SIG-M5 (cell line): Measurements from ENCODE around the gene ANKH.

ENCODE experiments used
- DNase-seq: peaks from one replicate; lab custom pipeline; 2025; lab: John Stamatoyannopoulos, UW

Gene ANKH

DNA sequence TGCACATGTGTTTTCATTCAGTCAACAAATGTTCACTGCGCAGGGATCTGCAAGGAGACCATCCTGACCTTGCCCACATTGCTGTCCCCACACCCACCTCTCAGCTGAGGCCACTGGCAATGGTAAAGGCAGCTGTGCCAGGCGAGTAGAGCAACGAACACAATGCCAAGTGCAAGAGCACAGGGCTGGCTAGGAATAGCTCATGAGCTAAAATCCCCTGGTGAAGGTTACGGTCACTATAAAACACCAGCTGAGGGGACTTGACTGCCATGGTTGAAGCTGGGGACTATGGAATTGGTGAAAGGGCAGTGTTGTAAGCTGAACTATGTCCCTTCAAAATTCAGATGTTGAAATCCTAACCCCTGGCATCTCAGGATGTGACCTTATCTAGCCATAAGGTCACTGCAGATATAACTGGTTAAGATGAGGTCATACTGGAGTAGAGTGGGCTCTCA, 111.0 kb downstream of the ANKH start:
- no peak for DNase-seq

- DNase-seq: no peak
Measured at GRCh38 chr5:14759744-14760547, 111.6 kb downstream of the ANKH start.

DNA sequence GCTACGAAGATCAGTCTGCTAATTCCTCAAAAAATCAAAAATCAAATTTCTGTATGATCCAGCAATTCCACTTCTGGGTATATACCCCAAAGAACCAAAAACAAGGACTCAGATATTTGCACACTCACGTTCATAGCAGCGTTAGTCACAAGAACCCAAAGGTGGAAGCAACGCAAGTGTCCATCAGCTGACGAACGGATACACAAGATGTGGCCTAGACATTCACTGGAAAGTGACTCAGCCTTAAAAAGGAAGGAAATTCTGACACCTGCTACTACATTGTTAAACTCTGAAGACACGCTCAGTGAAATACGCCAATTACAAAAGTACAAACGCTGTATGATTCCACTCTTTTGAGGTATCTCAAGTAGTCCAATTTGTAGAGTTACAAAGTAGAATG, 113.7 kb downstream of the ANKH start:
- no peak for DNase-seq

DNA sequence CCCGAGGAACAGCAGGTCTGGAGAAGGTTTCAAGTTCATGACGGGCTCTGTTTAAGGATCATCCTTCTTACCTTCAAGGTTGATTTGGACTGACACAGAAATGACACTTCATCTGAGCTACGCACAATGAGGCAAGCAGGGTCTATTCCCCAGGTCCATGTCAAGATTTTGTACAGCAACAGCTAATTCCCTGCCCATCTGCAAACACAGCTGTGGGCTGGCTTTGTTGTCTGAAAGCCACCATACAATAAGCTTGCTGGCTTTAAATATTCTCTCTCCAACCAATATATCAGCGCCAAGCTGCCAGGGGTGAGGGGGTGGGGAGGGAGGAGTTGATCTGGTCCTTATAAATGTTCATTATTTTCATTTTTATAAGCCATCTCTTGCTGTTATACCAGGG, 115.1 kb downstream of the ANKH start:
- no peak for DNase-seq

DNA sequence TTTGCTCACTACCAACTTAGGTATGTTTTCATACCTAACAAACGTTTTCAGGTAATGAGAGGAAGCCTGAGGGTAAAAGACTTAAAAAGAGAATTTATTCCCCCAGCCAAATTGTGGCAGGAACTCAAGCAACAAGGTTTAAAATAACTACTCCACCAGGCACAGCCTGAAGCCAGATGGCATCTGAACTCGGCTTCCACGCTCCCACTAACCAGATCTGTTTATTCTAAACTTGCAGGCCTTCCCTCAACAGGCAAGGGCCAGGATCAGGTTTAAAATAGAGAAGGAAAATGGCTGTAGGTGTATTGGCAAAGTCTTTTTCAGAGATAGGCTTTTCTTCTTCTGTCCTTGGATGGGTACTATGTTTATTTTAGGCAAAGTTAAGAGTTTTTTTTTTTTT, 117.6 kb downstream of the ANKH start:
- no peak for DNase-seq

GRCh38 chr5:14753292-14753691, 118.3 kb downstream of the ANKH start:
- DNase-seq: no peak

- no peak for DNase-seq
Measured at GRCh38 chr5:14752497-14753071, 119.0 kb downstream of the ANKH start.

DNA sequence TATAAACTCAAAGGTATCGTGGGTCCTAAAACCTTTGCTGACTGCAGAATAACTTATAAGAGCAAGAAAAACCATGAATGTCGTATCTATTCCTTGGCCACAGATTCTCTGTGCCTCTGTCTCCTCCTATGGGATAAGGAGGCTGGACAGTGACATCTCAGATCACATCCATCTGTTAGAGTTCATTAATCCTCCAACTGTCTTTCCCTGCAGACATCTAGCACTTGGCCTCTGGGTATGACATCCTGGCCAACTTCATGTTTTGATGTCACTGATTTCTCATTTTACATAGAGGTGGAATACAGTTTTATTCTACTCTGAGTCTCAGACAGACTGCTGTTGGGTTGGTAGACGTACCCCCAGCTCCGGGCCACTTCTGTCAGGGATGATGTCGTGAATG, 120.9 kb downstream of the ANKH start:
- no peak for DNase-seq

DNA sequence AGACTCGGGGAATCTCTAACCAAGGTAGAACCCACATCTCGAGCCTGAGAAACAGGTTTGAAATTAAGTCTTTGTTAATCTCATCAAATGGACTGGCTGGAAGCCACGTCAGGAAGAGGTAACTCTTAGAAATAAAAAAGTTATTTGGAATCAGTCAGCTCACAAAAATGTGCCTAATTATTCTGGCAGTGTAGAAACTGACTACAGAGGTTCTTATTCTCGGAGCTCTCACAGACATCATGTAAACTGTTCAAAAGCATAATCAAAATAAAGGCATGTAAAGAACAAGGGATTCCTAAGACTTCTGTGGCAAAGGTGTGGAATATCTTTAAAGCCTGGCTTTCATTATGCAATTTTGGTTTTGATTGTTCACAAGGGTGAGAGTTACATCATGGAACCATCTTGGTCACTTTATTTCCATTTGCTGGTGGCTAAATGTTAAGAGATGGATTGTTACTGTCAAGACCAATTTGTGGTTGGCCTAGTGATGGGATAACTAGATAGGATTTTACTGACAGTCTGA, 121.9 kb downstream of the ANKH start:
- no peak for DNase-seq

DNA sequence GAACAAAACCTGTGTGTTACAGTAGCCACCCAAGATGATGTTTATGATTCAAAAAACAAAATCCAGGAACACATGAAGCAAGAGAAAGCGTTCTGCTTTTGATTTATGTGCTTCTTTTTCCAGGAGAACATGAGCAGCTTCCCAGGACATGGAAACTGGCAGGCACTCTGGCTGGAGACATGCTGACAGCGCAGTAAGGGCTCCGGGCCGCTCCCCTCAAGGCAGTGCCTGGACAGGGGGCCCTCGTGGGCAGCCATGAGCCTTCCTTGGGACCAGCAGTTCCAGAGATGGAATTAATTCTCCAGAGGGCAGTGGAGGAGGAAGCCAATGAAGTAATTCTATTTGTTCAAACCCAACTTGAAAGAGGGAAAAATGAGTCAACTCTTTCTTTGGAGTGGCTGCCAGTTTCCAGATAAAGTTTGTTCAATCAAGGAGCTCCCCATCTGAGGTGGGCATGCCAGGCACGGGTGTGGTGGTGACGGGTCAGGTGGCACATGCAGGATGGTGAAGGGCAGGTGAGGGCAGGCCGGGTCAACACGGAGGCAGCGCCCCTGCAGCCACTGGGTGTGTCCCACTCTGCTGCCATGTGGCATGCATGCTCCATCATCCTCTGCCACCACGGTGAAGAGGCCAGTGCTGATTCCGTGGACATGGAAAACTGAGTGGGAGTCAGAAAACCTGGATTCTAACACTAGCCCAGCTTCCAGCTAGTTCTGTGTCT, 123.2 kb downstream of the ANKH start:
- no peak for DNase-seq

DNA sequence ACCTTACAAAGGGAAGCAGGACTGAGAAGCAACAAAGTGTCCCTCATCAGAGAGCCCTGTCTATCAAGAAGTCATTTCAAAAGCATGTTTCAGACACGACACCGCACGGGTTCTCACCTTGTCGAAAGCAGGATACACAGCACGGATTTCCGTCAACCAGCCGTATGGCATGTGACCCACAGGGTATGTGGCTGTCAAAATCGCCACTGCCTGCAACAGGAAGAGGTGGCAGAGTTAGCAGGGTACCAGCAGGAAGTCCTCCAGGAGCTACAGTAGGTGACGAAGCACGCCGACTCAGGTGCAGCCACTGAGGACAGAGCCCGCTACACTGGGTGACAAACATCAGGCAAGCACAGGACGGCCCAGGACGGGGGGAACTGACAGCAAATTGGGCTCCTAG, 125.8 kb downstream of the ANKH start:
- DNase-seq: no peak

- DNase-seq: no peak
Measured at GRCh38 chr5:14745188-14745563, 126.4 kb downstream of the ANKH start.

- DNase-seq: no peak
Measured at GRCh38 chr5:14744296-14745187, 127.0 kb downstream of the ANKH start.

DNA sequence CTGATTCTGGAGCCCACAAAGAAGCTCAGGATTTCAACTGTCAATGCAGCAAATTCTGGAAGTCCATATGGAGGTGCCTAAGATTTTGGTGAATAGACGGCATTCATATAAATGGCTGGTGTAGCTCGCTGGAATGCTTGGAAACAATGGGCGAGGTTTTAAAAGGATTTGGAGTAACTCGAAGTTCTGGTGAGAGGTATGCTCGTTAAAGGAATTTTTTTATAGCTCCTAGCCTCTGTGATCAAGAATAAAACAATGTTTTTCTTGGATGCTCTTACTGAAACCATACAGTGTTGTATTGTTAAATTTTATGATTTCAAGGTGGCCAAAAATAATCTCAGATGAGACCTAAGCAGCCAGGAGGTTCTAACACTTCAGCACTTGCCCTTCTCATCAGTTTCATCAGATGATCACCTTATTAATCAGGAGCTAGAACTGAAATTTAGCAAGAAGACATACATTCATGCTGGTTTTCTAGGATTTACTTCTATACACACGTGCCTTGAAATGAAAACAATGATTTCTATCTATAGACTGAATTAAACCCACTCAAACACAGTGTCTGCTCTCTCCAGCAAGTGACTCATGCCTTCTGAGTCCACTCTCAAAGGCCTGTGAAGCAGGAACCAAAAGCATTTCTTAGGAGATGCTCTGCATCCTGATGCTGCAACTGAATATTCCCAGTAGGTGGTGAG, 127.8 kb downstream of the ANKH start:
- no peak for DNase-seq

DNA sequence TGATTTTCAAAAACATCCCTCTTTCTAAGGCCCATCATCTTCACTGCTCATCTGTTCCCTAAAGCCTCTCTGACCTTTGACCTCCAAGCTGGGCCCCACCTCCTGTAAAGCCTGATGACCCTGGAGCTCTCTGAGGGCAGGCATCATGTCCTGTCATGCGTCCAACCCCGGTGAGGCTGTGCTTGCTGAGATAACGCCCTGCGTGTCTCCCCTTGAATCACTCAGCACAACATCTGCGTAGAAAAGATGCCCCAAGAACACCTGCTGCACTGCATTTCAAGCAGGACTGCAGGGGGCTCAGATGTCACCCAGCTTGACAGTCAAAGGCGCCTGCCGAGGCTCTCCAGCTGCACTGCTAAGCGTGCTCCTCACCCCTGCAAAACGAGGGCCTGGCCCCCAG, 129.1 kb downstream of the ANKH start:
- no peak for DNase-seq

DNA sequence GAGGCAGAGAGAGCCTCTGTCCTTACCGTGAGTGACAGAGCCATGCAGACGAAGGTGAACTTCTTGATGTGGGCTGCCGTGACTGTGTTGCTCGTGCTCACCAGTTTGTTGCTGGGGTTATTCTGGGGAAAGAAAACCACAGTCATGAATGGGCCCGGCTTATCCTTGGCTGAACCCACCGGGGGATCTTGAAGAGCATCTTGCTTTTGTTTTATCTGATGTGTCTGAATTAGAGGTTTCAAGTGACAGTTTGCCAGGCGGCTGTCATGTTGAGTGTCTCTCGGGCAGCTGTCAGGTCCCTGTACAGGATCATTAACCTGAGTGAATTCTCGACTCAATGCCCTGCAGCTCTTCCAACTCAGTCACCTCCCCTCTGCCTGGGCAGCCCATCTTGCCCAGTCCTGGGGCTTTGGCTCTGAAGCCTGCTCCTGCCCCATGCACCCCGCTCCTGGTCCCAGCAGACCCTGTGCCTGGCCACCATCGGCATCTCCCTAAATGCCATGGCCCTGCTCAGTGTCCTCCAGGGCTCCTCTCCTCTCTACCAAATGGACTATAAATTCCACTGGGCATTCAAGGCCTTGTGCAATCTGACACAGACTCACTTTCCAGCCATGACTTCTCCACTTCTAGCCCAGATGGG, 129.7 kb downstream of the ANKH start:
- DNase-seq: no peak

- no peak for DNase-seq
Measured at GRCh38 chr5:14741131-14741530, 130.4 kb downstream of the ANKH start.

- no peak for DNase-seq
Measured at GRCh38 chr5:14739981-14740380, 131.6 kb downstream of the ANKH start.

- DNase-seq: no peak
Measured at GRCh38 chr5:14739538-14739937, 132.0 kb downstream of the ANKH start.

GRCh38 chr5:14738050-14738449, 133.5 kb downstream of the ANKH start:
- no peak for DNase-seq

GRCh38 chr5:14737291-14737690, 134.3 kb downstream of the ANKH start:
- no peak for DNase-seq
